Liver (tissue), 3 donors: Measurements from ENCODE around the gene CWF19L2.

Experiments
- ATF3 ChIP-seq: IDR thresholded peaks from 2 replicates; pipeline ENCODE4 v1.6.1; 2016; ENCODE audit warnings: antibody characterized with exemption
- CTCF ChIP-seq: fragments of 150-350 bp; IDR thresholded peaks from 2 replicates; pipeline ENCODE4 v1.5.1; 2017; ENCODE audit warnings: improper control_type of control experiment, low read depth, low read length; ENCODE audit not compliant: missing input control
- EGR1 ChIP-seq, 2 donors: IDR thresholded peaks; 2 replicates each; pipeline ENCODE4 v1.6.1; 2016 to 2018; ENCODE audit warnings: antibody characterized with exemption in 2 of 2, low read depth in 2 of 2
- FOXA2 ChIP-seq: IDR thresholded peaks from 2 replicates; pipeline ENCODE4 v1.6.1; 2016; ENCODE audit warnings: antibody characterized with exemption
- GABPA ChIP-seq, 2 donors: IDR thresholded peaks in 1 of 2; conservative IDR thresholded peaks in 1 of 2; 2 replicates each; pipeline ENCODE4 v1.6.1; 2016; ENCODE audit warnings: antibody characterized with exemption in 2 of 2, mild to moderate bottlenecking in 1 of 2, moderate library complexity in 1 of 2
- JUND ChIP-seq, 2 donors: IDR thresholded peaks; 2 replicates each; pipeline ENCODE4 v1.6.1; 2016; ENCODE audit warnings: antibody characterized with exemption in 2 of 2
- RAD21 ChIP-seq, 2 donors: IDR thresholded peaks; 2 replicates each; pipeline ENCODE4 v1.6.1; 2016; ENCODE audit warnings: antibody characterized with exemption in 2 of 2, mild to moderate bottlenecking in 2 of 2
- REST ChIP-seq: IDR thresholded peaks from 2 replicates; pipeline ENCODE4 v1.6.1; 2016; ENCODE audit warnings: antibody characterized with exemption, mild to moderate bottlenecking
- ZBTB33 ChIP-seq: IDR thresholded peaks from 2 replicates; pipeline ENCODE4 v1.6.1; 2016; ENCODE audit warnings: antibody characterized with exemption
- donor health status: healthy.
- donor health status: healthy.

- TF ChIP-seq REST (no peak), CTCF (no peak), EGR1 (IDR thresholded peaks at IDR 0.05; ENCODE audit: low read depth in 2 of 2) (no peak), ZBTB33 (no peak), ATF3 (no peak), RAD21 (IDR thresholded peaks at IDR 0.05) (no peak), GABPA (IDR thresholded peaks at IDR 0.05 in 1 of 2, conservative IDR thresholded peaks at IDR 0.05 in 1 of 2) (no peak), FOXA2 (no peak), JUND (IDR thresholded peaks at IDR 0.05) (no peak)
These were observed 16.2 kb upstream of the CWF19L2 start for GRCh38 chr11:107473792-107474191.
